Measurements from ENCODE around the gene CTSH. TPM values are rescaled to one million over a fixed set of nuclear protein-coding genes. Genes with fewer than 3 reads are reported as not detected.

The CTSH gene
- total RNA-seq, 1 experiment from 2014 or later, result 178 TPM

- no peak; the same call in 1 of the 2 replicates for TF ChIP-seq POLR2AphosphoS5 (IDR thresholded peaks at IDR 0.05; ENCODE audit: low read depth, low read length)
- TF ChIP-seq SIN3A (IDR thresholded peaks at IDR 0.05; ENCODE audit: borderline replicate concordance, insufficient read depth, low read depth, low read length), result 0 out of 2 replicates have a peak, but pooled peaks have one; percentile 60
- peak; percentile 61 for TF ChIP-seq CTCF (IDR thresholded peaks at IDR 0.05)
- TF ChIP-seq REST (IDR thresholded peaks at IDR 0.05; ENCODE audit: insufficient read depth in 1 of 2, low read depth in 2 of 2, low read length in 1 of 2), result 0 out of 4 replicates have a peak, but pooled peaks of 1 of the 2 experiments have one; percentile 28
- no peak for DNase-seq (ENCODE audit: low read depth, low spot score)
- Histone ChIP-seq H3K27me3 (ENCODE audit: control insufficient read depth, insufficient read depth, low read length) (no peaks in the 10 kb centered on the region), H3K36me3 (ENCODE audit: control insufficient read depth, insufficient read depth, low read length) (no peaks in the 10 kb centered on the region), H3K27ac (ENCODE audit: low read length) (peak overlapping the region; percentile 96), H3K9me3 (ENCODE audit: control insufficient read depth, insufficient read depth, low read depth, low read length) (no peaks in the 10 kb centered on the region), H3K4me1 (ENCODE audit: control insufficient read depth, insufficient read depth, low read length) (peaks cover 22% of the 10 kb centered on the region), H3K4me3 (ENCODE audit: low read depth in 2 of 2, low read length in 2 of 2) (peak overlapping the region; percentile 90 to 97)
- intact Hi-C loops (cut with micrococcal nuclease; ENCODE audit: unreplicated experiment) (loop anchor here (10.0 kb wide), 1 partner anchor 119 kb away; no protein-coding TSS in a partner anchor), in situ Hi-C loops (cut with HindIII; ENCODE audit: low pct_unique_long_range_greater_than_20kb, low sequenced_read_pairs) (no loop called here)
- no peak for ATAC-seq
- BruUV-seq (replicated peaks), result TSS peak; percentile 76
- POLR2A ChIA-PET, result interaction anchor here (0.5 kb wide), 2 partner anchors 9 to 54 kb away, joined by 4 to 8 read pairs; no protein-coding TSS in a partner anchor
- CTCF ChIA-PET, result interaction anchor here (0.7 to 0.8 kb wide), 3 partner anchors 14 to 312 kb away, joined by 3 to 4 read pairs (median 3); no protein-coding TSS in a partner anchor
Measured at GRCh38 chr15:78873793-78874765, 70.8 kb downstream of the CTSH start.

- Histone ChIP-seq H3K4me3 (ENCODE audit: low read depth in 2 of 2, low read length in 2 of 2) (peak overlapping the region; percentile 90 to 97), H3K36me3 (ENCODE audit: control insufficient read depth, insufficient read depth, low read length) (no peaks in the 10 kb centered on the region), H3K27ac (ENCODE audit: low read length) (peak overlapping the region; percentile 96), H3K27me3 (ENCODE audit: control insufficient read depth, insufficient read depth, low read length) (no peaks in the 10 kb centered on the region), H3K4me1 (ENCODE audit: control insufficient read depth, insufficient read depth, low read length) (peaks cover 14% of the 10 kb centered on the region), H3K9me3 (ENCODE audit: control insufficient read depth, insufficient read depth, low read depth, low read length) (no peaks in the 10 kb centered on the region)
- intact Hi-C loops (cut with micrococcal nuclease; ENCODE audit: unreplicated experiment), result loop anchor here (10.0 kb wide), 1 partner anchor 118 kb away; no protein-coding TSS in a partner anchor
- no TSS peak for BruUV-seq (replicated peaks)
- POLR2A ChIA-PET, result interaction anchor here (0.5 to 0.7 kb wide), 6 partner anchors 53 to 562 kb away, joined by 4 to 12 read pairs (median 6); no protein-coding TSS in a partner anchor
- DNase-seq (ENCODE audit: low read depth, low spot score), result peak; percentile 67
- TF ChIP-seq SIN3A (IDR thresholded peaks at IDR 0.05; ENCODE audit: borderline replicate concordance, insufficient read depth, low read depth, low read length) (peak; percentile 30; the same call in 1 of the 2 replicates), TCF7L2 (IDR thresholded peaks at IDR 0.05; ENCODE audit: low read depth, low read length) (no peak), POLR2AphosphoS5 (IDR thresholded peaks at IDR 0.05; ENCODE audit: low read depth, low read length) (peak; percentile 66), REST (IDR thresholded peaks at IDR 0.05; ENCODE audit: insufficient read depth in 1 of 2, low read depth in 2 of 2, low read length in 1 of 2) (peak in 1 of 2 experiments; percentile 56; a peak in 1 of 4 replicates), CTCF (IDR thresholded peaks at IDR 0.05) (no peak; the same call in 1 of the 2 replicates)
- CTCF ChIA-PET, result interaction anchor here (0.7 to 0.8 kb wide), 2 partner anchors 13 to 313 kb away, joined by 3 to 4 read pairs; no protein-coding TSS in a partner anchor
- peak; percentile 79 for ATAC-seq
- in situ Hi-C loops (cut with HindIII; ENCODE audit: low pct_unique_long_range_greater_than_20kb, low sequenced_read_pairs), result no loop called here
Measured at GRCh38 chr15:78872972-78873792, 71.7 kb downstream of the CTSH start.

Measured in Panc1 (cell line).